KBM-7 (cell line): ENCODE measurements around the gene NUBP2.
A peak's percentile ranks its signal among the peaks of the same experiment; 100 is the strongest.

ENCODE experiments used
- DNase-seq: peaks from one replicate; pipeline ENCODE4 v3.0.0-alpha.2; 2015
- in situ Hi-C: fragments of 300-500 bp; cut with MboI; formaldehyde crosslinking; loops from 2 replicates; pipeline ENCODE4 v1.14.3; 2020; ENCODE audit warnings: low sequenced_read_pairs, low pct_unique_long_range_greater_than_20kb, mixed read lengths

NUBP2 gene

GRCh38 chr16:1757714-1758461 lies 24.9 kb upstream of the NUBP2 start:
- in situ Hi-C loops = no loop called here
- no peak for DNase-seq

DNA sequence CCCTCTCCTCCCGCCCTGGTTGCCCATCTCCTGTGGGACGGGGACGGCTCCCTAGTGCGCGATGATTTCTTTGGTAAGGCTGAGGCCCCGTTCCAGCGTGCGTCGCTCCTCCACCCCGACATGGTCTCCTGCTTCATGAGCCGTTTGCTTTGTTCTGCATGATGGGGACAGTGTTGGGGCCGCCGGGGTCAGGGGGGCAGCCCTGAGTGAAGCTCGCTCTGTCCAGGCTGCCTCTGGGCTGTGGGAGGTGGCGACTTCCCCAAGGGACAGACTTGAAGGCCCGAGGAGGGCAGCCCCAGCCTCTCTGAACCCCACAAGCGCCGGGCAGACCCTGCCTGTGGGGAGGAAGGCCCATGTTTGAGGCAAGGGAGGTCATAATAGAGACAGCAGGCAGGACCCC lies 23.8 kb upstream of the NUBP2 start:
- in situ Hi-C loops = no loop called here
- DNase-seq = no peak

DNA sequence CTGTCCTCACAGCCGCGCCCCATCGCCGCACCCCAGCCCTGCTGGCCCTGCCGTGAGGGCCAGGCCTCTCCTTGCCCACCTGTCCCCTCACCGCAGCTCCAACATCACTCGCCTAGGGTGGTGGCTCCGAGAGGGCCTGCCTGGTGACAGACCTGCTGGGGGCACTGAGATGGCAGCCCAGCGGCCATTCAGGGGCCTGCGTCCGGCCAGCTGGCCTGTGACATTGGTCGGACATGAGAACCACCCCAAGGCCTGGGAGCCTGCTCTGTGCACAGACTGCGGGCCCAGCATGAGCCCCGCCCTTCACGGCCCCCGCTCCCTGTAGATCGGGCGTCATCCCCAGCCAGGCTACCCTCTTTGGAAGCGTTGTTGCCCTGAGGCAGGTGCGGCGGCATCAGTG lies 23.2 kb upstream of the NUBP2 start:
- in situ Hi-C loops = no loop called here
- DNase-seq = no peak

DNA sequence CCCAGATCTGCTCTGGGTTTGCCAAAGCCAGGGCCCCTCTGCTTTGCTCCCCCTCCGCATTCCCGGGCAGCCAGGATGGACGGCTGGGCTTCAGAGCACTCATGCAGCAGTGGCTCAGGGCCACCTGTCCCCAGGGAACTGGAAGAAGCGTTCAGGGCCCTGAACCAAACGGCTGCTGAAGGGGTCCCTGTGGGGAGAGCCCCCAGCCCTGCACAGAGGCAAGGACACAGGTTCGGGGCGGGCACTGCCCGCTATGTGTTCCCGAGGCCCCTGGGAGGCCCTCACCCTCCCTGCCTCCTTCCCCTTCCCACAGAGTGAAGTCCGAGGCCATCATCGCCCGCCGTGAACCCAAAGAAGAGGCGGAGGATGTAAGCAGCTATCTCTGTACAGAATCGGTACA lies 21.8 kb upstream of the NUBP2 start:
- in situ Hi-C loops = no loop called here
- no peak for DNase-seq

GRCh38 chr16:1761751-1762150 lies 21.0 kb upstream of the NUBP2 start:
- in situ Hi-C loops = no loop called here
- no peak for DNase-seq

GRCh38 chr16:1762196-1762878 lies 20.4 kb upstream of the NUBP2 start:
- in situ Hi-C loops = no loop called here
- no peak for DNase-seq

- no peak for DNase-seq
- in situ Hi-C loops = no loop called here
These were observed 19.8 kb upstream of the NUBP2 start for GRCh38 chr16:1762879-1763520.

- peak; percentile 23 for DNase-seq
- in situ Hi-C loops = no loop called here
These were observed 18.9 kb upstream of the NUBP2 start for GRCh38 chr16:1763521-1764511.

GRCh38 chr16:1764971-1765370 lies 17.8 kb upstream of the NUBP2 start:
- in situ Hi-C loops = no loop called here
- no peak for DNase-seq

GRCh38 chr16:1765826-1766225 lies 16.9 kb upstream of the NUBP2 start:
- DNase-seq = no peak
- in situ Hi-C loops = no loop called here

GRCh38 chr16:1766231-1766630 lies 16.5 kb upstream of the NUBP2 start:
- in situ Hi-C loops = no loop called here
- DNase-seq = no peak

- in situ Hi-C loops = no loop called here
- DNase-seq = no peak
These were observed 16.1 kb upstream of the NUBP2 start for GRCh38 chr16:1766701-1767100.

- DNase-seq = no peak
- in situ Hi-C loops = no loop called here
These were observed 15.4 kb upstream of the NUBP2 start for GRCh38 chr16:1767116-1767994.

GRCh38 chr16:1768061-1768766 lies 14.5 kb upstream of the NUBP2 start:
- in situ Hi-C loops = no loop called here
- no peak for DNase-seq

DNA sequence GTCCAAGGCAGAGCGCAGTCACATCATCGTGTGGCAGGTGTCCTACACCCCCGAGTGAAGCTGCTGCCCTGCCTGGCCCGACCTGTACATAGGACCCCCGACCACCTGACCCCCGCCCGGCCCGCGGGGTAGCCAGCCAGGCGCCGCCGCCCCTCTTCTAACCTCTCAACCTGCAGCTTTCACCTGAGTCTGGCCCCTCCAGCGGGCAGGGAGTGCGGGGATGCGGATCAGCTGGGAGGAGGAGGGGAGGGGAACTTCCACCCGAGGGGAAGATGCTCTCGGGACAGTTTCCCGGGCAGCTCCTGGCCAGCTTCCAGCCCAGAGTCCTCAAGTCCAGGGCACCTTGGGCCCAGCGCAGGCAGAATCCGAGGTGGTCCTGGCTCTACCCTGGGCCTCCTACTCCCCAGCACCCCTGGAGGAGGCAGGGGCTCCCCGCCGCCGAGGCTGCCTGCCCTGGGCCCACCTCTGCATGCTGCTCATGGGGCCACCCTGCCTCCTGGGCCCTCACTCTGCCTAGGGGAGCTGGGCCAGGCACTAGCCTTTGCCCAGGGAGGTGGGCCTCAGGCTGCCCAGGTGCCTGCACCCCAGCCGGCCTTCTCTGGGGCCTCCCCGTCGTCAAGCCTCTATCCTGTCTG lies 13.9 kb upstream of the NUBP2 start:
- no peak for DNase-seq
- in situ Hi-C loops = no loop called here

- DNase-seq = no peak
- in situ Hi-C loops = no loop called here
These were observed 13.1 kb upstream of the NUBP2 start for GRCh38 chr16:1769402-1770300.
